ENCODE results near the gene ZSWIM1.
A peak's percentile ranks its signal among the peaks of the same experiment; 100 is the strongest.

Gene ZSWIM1

GRCh38 chr20:45880988-45881788, at the start of gene ZSWIM1:
Gene ZSWIM1, plus strand, starts transcription at chr20:45881227. Its CDS starts 1,366 bp downstream, at chr20:45882593.
- DNase-seq = peak; percentile 97

- DNase-seq = no peak
These were observed 48.4 kb upstream of the ZSWIM1 start for GRCh38 chr20:45832619-45833018.

GRCh38 chr20:45833030-45833882, 47.8 kb upstream of the ZSWIM1 start, which contains the start of gene SNX21:
Gene SNX21, plus strand, starts transcription at chr20:45833799. Its CDS starts 121 bp downstream, at chr20:45833920.
- peak; percentile 2 for DNase-seq

DNA sequence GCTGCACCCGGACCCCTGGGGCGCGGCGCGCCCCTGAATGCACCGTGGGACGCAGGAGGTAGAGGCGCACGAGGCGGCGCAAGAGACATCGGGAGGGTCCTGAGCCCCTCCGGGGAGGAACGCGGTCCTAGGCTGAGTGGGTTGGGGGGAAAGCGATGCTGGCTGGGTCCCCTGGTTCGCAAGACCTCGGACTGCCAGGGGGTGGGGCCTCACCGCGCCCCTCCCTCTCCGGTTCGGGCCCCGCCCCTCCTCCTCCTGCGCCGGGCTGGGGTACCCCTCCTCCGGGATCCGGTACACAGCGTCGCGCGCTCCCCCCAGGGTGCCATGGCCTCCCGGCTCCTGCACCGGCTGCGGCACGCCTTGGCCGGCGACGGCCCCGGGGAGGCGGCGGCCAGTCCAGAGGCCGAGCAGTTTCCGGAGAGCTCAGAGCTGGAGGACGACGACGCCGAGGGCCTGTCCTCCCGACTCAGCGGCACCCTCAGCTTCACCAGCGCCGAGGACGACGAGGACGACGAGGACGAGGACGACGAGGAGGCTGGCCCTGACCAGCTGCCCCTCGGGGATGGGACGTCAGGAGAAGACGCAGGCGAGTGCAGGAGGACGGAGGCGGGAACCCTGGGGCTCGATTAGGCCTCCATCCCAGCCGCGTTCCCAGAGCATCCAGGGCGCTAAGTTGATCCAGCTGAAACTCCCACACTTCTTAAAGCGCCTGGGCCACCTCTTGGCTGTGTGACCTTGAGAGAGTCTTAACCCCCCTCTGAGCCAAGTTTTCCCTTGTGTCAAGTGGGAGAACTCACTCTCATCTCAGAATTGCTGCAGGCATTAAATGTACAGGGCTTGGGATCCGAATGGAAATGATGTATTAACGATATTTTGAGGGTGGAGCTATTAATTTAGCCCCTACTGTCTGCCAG, 46.9 kb upstream of the ZSWIM1 start:
- peak; percentile 30 for DNase-seq

DNA sequence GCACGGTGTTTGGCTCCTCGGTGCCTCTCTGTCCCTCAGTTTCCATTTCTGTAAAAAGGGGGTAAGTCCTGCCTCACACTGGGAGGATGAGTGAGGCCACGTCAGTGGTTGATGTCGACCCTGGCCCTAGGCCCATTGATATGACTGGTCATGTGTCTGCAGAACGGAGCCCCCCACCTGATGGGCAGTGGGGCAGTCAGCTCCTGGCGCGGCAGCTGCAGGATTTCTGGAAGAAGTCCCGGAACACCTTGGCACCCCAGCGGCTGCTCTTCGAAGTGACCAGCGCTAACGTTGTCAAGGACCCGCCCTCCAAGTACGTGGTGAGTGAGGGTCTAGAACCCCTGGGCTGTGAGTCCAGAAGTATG, 46.2 kb upstream of the ZSWIM1 start:
- DNase-seq = no peak

GRCh38 chr20:45835329-45835765, 45.7 kb upstream of the ZSWIM1 start:
- no peak for DNase-seq

GRCh38 chr20:45835825-45836224, 45.2 kb upstream of the ZSWIM1 start:
- no peak for DNase-seq

GRCh38 chr20:45836841-45837240, 44.2 kb upstream of the ZSWIM1 start:
- DNase-seq = no peak

DNA sequence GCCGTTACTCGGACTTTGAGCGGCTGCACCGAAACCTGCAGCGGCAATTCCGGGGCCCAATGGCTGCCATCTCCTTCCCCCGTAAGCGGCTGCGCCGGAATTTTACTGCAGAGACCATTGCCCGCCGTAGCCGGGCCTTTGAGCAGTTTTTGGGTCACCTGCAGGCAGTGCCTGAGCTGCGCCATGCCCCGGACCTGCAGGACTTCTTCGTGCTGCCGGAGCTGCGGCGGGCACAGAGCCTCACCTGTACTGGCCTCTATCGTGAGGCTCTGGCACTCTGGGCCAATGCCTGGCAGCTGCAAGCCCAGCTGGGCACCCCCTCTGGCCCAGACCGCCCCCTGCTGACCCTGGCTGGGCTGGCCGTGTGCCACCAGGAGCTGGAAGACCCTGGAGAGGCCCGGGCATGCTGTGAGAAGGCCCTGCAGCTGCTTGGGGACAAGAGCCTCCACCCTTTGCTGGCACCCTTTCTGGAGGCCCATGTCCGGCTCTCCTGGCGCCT, 40.3 kb upstream of the ZSWIM1 start:
- no peak for DNase-seq

- no peak for DNase-seq
These were observed 39.5 kb upstream of the ZSWIM1 start for GRCh38 chr20:45841407-45842129.

- no peak for DNase-seq
These were observed 38.7 kb upstream of the ZSWIM1 start for GRCh38 chr20:45842169-45842812.

DNA sequence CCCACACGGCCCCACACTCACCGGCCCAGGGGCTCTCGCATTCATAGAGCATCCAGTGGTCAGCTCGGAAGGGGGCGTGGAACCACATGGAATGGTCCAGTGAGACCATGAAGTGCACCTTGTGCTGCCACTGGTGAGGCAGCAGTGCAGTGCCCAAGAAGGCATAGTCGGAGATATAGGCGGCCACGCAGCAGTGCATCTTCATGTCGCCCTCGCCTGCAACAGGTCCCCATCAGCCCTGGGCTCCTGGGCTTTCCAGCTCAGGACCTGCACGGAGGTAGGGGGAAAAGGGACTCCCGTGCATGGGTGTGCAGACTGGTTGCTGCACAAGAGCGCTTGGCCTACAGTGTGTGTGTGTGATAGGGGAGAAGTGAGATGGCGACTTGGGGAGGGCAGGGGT, 37.5 kb upstream of the ZSWIM1 start:
- DNase-seq = no peak

GRCh38 chr20:45845452-45845851, 35.6 kb upstream of the ZSWIM1 start:
- DNase-seq = no peak

DNA sequence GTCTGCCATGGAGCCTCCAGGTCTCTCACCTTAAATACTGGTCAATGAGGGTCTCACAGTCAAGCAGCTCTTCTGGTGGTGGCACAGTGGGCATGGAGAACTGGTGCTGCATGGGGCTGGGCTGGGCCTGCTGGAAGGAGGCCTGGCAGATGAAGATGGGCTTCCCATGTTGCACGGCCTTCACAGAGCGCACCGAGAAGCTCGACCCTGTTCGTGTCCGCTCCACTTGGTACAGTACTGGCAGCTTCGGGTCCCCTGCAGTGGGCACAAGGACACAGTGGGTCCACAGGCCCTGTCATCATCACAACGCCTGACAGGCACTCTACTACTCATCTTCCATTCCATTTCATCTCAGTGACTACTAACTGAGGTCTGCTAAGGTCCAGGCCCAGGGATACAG, 32.6 kb upstream of the ZSWIM1 start:
- DNase-seq = no peak

- DNase-seq = no peak
These were observed 32.0 kb upstream of the ZSWIM1 start for GRCh38 chr20:45848969-45849582.

DNA sequence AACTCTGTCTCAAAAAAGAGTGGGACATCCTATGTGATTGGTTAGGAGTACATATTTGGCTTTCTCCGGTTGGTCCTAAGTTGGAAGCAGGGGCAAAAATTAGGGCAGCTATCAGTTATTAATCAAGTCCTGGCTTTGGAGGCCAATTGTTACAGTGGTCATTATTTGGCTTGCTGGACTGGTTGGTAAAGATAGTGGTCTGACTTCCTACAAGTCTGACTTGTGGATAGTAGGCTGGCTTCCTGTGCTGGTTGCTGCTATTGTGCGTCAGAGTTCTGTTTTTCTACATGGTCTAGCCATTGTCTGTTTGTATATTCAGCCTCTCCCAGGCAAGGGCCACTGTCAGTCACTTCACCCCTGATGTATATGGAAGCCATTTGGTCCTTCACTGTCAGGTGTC, 30.8 kb upstream of the ZSWIM1 start:
- no peak for DNase-seq

DNA sequence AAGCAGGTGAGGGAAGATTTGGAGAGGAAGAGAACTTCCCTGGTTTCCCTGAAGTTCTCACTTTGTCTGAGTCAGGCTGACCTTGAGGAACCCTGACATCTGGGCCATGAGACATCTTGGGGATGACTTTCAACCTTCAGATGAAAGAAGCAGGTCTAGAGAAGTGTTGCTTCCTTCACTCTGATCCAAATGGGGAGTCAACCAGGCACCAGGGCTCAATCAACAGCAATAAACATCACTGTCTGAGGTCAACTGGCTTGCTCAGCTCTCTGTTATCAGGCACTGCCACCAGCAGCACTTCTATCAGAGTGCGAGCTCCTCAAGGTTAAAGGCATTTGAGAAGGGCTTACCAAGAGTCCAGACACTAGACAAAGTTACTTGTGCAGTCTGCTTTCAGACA, 30.1 kb upstream of the ZSWIM1 start:
- DNase-seq = no peak

DNA sequence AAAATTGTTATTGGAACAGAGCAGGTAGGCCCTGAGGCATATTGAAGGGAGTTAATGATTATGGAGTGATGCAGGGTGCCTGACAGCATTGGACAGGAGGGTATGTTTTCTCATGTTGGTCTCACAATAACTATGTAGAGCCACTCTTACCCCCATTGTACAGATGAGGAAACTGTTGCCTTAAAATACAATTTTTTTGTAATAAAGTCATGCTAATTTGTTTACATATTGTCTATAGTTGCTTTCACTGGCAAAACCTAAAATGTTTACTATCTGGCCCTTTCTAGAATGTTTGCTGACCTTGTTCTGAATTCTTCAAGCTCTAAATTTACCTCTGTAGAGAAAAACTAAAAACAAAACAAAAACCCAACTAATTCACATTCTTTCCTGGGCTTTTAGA, 29.5 kb upstream of the ZSWIM1 start:
- no peak for DNase-seq

GRCh38 chr20:45852326-45852725, 28.7 kb upstream of the ZSWIM1 start:
- no peak for DNase-seq

GRCh38 chr20:45853484-45853883, 27.5 kb upstream of the ZSWIM1 start:
- no peak for DNase-seq

All from stimulated activated naive CD4-positive, alpha-beta T cell treated with Interleukin-2 at 50 U/mL for 16 hours (primary cell).